Psoas muscle (tissue), 8 donors: ENCODE results near the gene STK39. TPM values are rescaled to one million over a fixed set of nuclear protein-coding genes. Genes with fewer than 3 reads are reported as not detected.

ENCODE experiments used
- ATAC-seq, 4 donors: fragments of 200-7000 bp; cut with Tn5 transposase; one replicate each; pipeline ENCODE4 v1.9.1; 2020; ENCODE audit warnings: moderate library complexity in 3 of 4, mild to moderate bottlenecking in 2 of 4
- DNase-seq, 2 donors: peaks; one replicate each; pipeline ENCODE4 v3.0.0-alpha.2; 2020
- H3K27ac ChIP-seq: fragments of 200-600 bp; one replicate; pipeline ENCODE4 v1.8.0; 2022
- H3K27me3 ChIP-seq, 3 donors: fragments of 200-600 bp in 1 of 3; one replicate each; pipeline versions ENCODE4 v1.6.1 to v1.8.0; 2013 to 2022; ENCODE audit warnings: low read length in 2 of 3, mild to moderate bottlenecking in 2 of 3, moderate library complexity in 1 of 3; ENCODE audit not compliant: insufficient read depth in 3 of 3
- H3K36me3 ChIP-seq, 2 donors: fragments of 200-600 bp in 1 of 2; one replicate each; pipeline versions ENCODE4 v1.6.1 to v1.8.0; 2013 to 2022; ENCODE audit warnings: low read depth in 1 of 2, mild to moderate bottlenecking in 1 of 2, moderate library complexity in 1 of 2; ENCODE audit not compliant: insufficient read depth in 1 of 2
- H3K4me1 ChIP-seq: fragments of 200-600 bp; one replicate; pipeline ENCODE4 v1.8.0; 2022
- H3K4me3 ChIP-seq: fragments of 200-600 bp; one replicate; pipeline ENCODE4 v1.8.0; 2022; ENCODE audit warnings: mild to moderate bottlenecking
- H3K9me3 ChIP-seq: fragments of 200-600 bp; one replicate; pipeline ENCODE4 v1.8.0; 2022
- WGBS, 3 donors: extraction: QIAGEN DNeasy Blood & Tissue Kit; methylation state at CpG; one replicate each; pipeline versions ENCODE4 v1.1.6 to v1.1.7; 2013; 5-methylcytosine and 5-hydroxymethylcytosine counted together
- intact Hi-C, 2 donors: fragments of 100-400 bp; cut with DNase I; formaldehyde crosslinking; loops; one replicate each; pipeline versions ENCODE4 v1.11.0 to v1.14.2; 2022
- polyA plus RNA-seq, 3 donors: library from polyadenylated mRNA; stranded (reverse); fragments of 200-250 nt; gene quantifications; one replicate each; pipeline ENCODE4 v1.2.3, GENCODE V29; 2013
- total RNA-seq, 4 donors: library from RNA; stranded (reverse); fragmentation: NEBNext Ultra II Directional in 2 of 4; extraction: Animal tissue kit (Norgen Biotek cat#: 25700) in 2 of 4; gene quantifications; one replicate each; pipeline versions ENCODE4 v1.2.1 to v1.2.4, GENCODE V29; 2021 to 2023
- TF ChIP-seq, protein P1 (sequence below): fragments of 200-600 bp; IDR thresholded peaks from one replicate; pipeline ENCODE4 v1.8.0; 2022; ENCODE audit warnings: antibody characterized with exemption
- donor health status: healthy with polysubstance abuse.
- donor health status: DM: no; HTN: no; CAD: no; lungs with moderate emphysema.
- donor health status: Bipolar disorder and iron deficiency.
- donor health status: healthy.
- donor health status: DM: yes; HTN: yes; CAD: no.
- donor health status: DM: no; HTN: no; CAD: no.
- donor health status: DM: no; HTN: no; CAD: no.
- donor health status: DM: yes; HTN: yes; CAD: no.

Gene STK39
- total and polyA plus RNA-seq, 7 donors, result 2.3 to 10.0 (median 4.9) TPM

DNA sequence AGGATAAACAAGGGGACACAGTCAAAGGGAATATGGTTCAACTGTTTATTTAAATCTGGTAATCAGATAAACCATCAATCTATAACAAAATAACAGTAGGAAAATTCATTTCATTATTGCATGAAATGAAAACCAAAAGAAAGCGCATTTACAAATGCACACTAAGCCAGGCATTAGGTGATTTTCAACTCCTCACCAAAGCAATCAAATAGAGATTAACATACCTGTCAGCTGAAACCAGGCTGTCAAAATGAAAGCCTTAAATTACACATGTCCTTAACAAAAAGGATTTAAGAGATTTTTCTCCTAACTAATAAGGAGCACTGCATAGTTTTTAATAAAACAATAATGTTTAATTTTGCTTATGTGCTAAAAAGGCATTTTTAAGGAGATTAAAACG, 23.0 kb downstream of the STK39 start:
- Histone ChIP-seq H3K4me3 (no peak overlapping the region), H3K9me3 (no peaks in the 10 kb centered on the region), H3K27ac (no peak overlapping the region), H3K36me3 (no peaks in the 10 kb centered on the region), H3K4me1 (no peaks in the 10 kb centered on the region), H3K27me3 (no peaks in the 10 kb centered on the region)
- TF ChIP-seq, protein P1, sequence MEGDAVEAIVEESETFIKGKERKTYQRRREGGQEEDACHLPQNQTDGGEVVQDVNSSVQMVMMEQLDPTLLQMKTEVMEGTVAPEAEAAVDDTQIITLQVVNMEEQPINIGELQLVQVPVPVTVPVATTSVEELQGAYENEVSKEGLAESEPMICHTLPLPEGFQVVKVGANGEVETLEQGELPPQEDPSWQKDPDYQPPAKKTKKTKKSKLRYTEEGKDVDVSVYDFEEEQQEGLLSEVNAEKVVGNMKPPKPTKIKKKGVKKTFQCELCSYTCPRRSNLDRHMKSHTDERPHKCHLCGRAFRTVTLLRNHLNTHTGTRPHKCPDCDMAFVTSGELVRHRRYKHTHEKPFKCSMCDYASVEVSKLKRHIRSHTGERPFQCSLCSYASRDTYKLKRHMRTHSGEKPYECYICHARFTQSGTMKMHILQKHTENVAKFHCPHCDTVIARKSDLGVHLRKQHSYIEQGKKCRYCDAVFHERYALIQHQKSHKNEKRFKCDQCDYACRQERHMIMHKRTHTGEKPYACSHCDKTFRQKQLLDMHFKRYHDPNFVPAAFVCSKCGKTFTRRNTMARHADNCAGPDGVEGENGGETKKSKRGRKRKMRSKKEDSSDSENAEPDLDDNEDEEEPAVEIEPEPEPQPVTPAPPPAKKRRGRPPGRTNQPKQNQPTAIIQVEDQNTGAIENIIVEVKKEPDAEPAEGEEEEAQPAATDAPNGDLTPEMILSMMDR, result no peak
- WGBS, 3 donors, result 88 to 98% (median 96%) methylated on average over 2 of the region's 2 CpGs
- no peak for ATAC-seq
- intact Hi-C loops, result no loop called here
- no peak for DNase-seq

DNA sequence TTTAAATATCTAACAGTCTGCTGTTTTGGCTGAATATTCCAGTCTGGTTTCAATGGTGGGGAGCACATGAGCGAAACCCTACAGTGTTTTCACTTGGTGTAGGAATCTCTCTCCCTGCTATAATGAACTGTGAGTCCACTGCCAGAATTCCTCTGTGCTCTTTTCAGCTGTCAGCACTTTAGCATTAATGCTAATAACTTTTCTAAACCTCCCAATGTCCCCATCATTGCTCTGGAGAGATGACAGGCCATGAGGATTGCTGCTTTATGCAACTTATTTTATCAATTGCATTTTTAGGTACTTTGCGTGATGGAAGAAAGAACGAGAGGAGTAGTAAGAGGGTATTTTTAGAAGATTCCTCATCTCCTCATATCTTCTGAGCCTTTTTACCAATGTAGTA, 25.3 kb downstream of the STK39 start:
- intact Hi-C loops, result no loop called here
- Histone ChIP-seq H3K4me3 (no peak overlapping the region), H3K9me3 (no peaks in the 10 kb centered on the region), H3K4me1 (no peaks in the 10 kb centered on the region), H3K36me3 (no peaks in the 10 kb centered on the region), H3K27ac (no peak overlapping the region), H3K27me3 (no peaks in the 10 kb centered on the region)
- ATAC-seq (no peak), DNase-seq (no peak)
- TF ChIP-seq, protein P1, result no peak
- 85 to 91% (median 85%) methylated on average over 3 of the region's 3 CpGs for WGBS, 3 donors

DNA sequence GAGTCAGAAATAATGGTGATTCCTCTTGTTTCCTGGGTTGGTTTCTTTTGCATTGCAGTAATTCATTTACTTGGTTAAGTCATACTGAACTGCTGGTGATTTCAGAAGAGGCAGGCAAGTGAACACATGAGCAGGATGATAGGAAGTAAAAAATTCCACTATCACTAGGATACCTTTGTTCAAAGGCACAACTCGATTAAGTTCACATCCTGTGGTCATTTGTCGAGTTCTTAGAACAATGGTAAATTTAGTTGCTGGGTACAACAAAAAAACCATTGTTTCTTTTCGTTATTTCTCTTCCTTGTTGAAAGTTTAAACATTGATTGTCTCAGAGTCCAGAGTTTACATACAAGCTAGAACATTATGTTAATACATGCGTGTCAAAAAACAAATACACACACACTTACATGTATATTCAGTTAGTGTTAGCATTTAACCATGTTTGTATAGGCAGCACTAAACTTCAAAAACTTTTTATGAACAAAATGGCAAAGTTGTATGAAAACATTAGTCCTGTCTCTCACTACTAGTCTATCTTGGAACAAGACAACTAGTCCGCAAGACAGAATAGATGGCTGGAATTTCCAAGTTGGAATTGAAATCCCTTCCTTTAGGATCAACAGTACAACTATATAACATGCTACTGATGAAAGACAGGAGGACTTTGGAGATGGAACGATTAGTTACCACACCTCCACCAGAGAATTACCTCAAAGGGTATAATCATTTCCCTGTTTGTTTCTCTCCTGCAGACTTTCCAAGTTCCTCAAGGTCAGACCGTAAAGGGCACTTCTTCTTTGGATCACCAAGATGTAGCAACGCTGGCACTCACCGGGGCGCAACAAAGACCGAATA, 26.2 kb downstream of the STK39 start:
- TF ChIP-seq, protein P1, result no peak
- no peaks in the 10 kb centered on the region for H3K9me3 ChIP-seq
- DNase-seq (no peak), ATAC-seq (no peak)
- H3K4me1 ChIP-seq, result no peaks in the 10 kb centered on the region
- no peaks in the 10 kb centered on the region for H3K36me3 ChIP-seq
- no peak overlapping the region for H3K4me3 ChIP-seq
- H3K27me3 ChIP-seq, result no peaks in the 10 kb centered on the region
- WGBS, 3 donors, result 85 to 87% (median 87%) methylated on average over 11 of the region's 11 CpGs
- intact Hi-C loops, result no loop called here
- no peak overlapping the region for H3K27ac ChIP-seq

DNA sequence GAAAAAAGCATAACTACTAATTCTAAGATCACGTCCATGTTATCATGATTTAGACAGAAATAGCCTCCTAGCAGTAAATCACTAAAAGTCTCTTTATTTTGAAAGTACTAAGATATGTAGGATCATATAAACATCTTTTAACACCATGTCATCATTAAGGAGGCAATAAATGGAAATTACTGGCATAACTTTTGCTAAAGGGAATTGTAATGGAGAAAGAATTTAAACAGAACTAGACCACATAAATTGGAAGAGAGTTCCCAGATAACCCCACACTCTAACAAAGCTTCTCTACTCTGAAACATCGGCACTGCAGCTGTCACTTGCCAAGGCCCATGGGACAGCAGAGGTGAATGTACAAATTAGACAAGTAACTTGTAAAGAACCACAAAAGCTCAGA, 29.5 kb downstream of the STK39 start:
- WGBS, 3 donors, result 53 to 64% (median 56%) methylated on average over 2 of the region's 2 CpGs
- no peaks in the 10 kb centered on the region for H3K4me1 ChIP-seq
- no peaks in the 10 kb centered on the region for H3K9me3 ChIP-seq
- intact Hi-C loops, result no loop called here
- no peak for DNase-seq
- H3K27ac ChIP-seq, result no peak overlapping the region
- no peak for ATAC-seq
- no peak overlapping the region for H3K4me3 ChIP-seq
- TF ChIP-seq, protein P1, result no peak
- H3K27me3 ChIP-seq, result no peaks in the 10 kb centered on the region
- no peaks in the 10 kb centered on the region for H3K36me3 ChIP-seq
